Cardiac fibroblast (primary cell): ENCODE results near the gene GATAD1.

Source experiments
- DNase-seq, 2 donors: peaks; one replicate each; pipeline versions ENCODE4 v3.0.0 to v3.0.0-alpha.2; 2010; ENCODE audit warnings: low read depth in 2 of 2
- H3K4me3 ChIP-seq, 2 donors: replicated peaks in 1 of 2; 1 replicate in 1 of 2; 2 replicates in 1 of 2; pipeline ENCODE4 v1.5.1; 2011; ENCODE audit warnings: low read depth in 2 of 2, low read length in 2 of 2, mild to moderate bottlenecking in 2 of 2, moderate library complexity in 1 of 2
- TF ChIP-seq, protein P1 (sequence below): IDR thresholded peaks from one replicate; pipeline ENCODE4 v1.5.1; 2011; ENCODE audit warnings: low read depth, mild to moderate bottlenecking, low read length, inconsistent platforms

Gene GATAD1

GRCh38 chr7:92504563-92504962, 57.3 kb downstream of the GATAD1 start:
- TF ChIP-seq, protein P1, sequence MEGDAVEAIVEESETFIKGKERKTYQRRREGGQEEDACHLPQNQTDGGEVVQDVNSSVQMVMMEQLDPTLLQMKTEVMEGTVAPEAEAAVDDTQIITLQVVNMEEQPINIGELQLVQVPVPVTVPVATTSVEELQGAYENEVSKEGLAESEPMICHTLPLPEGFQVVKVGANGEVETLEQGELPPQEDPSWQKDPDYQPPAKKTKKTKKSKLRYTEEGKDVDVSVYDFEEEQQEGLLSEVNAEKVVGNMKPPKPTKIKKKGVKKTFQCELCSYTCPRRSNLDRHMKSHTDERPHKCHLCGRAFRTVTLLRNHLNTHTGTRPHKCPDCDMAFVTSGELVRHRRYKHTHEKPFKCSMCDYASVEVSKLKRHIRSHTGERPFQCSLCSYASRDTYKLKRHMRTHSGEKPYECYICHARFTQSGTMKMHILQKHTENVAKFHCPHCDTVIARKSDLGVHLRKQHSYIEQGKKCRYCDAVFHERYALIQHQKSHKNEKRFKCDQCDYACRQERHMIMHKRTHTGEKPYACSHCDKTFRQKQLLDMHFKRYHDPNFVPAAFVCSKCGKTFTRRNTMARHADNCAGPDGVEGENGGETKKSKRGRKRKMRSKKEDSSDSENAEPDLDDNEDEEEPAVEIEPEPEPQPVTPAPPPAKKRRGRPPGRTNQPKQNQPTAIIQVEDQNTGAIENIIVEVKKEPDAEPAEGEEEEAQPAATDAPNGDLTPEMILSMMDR: no peak
- H3K4me3 ChIP-seq: no peak overlapping the region
- DNase-seq: no peak

DNA sequence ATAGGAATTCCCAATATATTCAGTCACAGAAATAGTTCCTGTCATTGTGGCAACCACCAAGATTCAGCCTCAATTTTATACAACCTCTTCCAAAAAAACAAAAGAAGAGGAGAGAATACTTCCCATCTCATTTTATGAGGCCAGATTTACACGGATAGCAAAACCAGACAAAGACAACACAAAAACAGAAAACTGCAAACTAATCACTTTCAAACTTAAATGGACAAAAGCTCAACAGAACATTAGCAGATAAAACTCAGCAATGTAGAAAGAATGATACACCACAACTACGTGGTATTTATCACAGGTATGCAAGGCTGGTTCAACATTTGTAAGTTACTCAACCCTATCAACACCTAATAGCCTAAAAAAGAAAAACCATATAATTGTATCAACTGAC, 59.1 kb downstream of the GATAD1 start:
- no peak for DNase-seq
- TF ChIP-seq, protein P1: no peak
- no peak overlapping the region for H3K4me3 ChIP-seq

GRCh38 chr7:92508946-92509345, 61.7 kb downstream of the GATAD1 start:
- no peak for DNase-seq
- TF ChIP-seq, protein P1: no peak

More at GRCh38 chr7:92508946-92509345, 61.7 kb downstream of the GATAD1 start:
- no peak overlapping the region for H3K4me3 ChIP-seq
